ENCODE results near the gene SARS1.

GRCh38 chr1:109268431-109269211 is 54.9 kb downstream of the SARS1 start:
- no peak for TF ChIP-seq EZH2phosphoT487 (conservative IDR thresholded peaks at IDR 0.05; ENCODE audit: low read length)
- TF ChIP-seq, protein P1, sequence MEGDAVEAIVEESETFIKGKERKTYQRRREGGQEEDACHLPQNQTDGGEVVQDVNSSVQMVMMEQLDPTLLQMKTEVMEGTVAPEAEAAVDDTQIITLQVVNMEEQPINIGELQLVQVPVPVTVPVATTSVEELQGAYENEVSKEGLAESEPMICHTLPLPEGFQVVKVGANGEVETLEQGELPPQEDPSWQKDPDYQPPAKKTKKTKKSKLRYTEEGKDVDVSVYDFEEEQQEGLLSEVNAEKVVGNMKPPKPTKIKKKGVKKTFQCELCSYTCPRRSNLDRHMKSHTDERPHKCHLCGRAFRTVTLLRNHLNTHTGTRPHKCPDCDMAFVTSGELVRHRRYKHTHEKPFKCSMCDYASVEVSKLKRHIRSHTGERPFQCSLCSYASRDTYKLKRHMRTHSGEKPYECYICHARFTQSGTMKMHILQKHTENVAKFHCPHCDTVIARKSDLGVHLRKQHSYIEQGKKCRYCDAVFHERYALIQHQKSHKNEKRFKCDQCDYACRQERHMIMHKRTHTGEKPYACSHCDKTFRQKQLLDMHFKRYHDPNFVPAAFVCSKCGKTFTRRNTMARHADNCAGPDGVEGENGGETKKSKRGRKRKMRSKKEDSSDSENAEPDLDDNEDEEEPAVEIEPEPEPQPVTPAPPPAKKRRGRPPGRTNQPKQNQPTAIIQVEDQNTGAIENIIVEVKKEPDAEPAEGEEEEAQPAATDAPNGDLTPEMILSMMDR (IDR thresholded peaks at IDR 0.05; ENCODE audit: insufficient read depth, low read length, poor library complexity, severe bottlenecking), result no peak

Measured in SU-DHL-6 (cell line).